ENCODE measurements around the gene BRSK2.

DNA sequence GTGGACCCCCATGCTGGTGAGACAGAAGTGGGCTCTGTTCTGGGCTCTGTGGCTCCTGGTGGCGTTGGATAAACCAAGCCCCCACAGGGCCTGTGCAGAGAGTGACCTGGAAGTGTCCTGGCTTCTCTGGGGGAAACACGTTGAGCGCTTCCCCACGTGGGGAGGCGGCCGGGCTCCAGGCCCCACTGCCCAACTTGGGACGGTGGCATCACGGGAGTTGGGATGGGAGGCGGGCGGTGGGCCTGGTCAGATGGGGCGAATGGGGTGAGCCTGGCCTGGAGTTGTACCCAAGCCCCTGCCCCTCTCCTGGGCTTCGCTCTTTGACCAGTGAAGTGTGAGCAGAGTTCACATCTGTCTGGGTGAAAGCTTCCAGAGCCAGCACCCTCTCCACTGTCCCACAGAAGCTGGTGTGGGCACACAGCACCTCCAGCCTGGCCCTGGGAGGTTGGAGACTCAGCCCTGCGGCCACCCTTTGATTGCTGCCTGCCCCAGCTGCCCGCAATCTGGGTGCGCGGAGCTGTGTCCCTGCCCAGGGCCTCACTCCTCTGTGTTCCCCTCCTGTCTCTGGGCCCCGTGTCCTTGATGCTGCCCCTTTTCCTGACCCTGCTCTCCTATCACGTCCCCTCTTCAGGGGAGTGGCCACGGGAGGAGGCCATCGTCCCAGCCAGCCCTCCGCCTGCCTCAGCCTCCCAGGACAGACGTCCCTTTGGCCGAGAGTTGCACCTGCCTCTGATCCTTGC lies 14.2 kb downstream of the BRSK2 start:
- TF ChIP-seq, protein P1, sequence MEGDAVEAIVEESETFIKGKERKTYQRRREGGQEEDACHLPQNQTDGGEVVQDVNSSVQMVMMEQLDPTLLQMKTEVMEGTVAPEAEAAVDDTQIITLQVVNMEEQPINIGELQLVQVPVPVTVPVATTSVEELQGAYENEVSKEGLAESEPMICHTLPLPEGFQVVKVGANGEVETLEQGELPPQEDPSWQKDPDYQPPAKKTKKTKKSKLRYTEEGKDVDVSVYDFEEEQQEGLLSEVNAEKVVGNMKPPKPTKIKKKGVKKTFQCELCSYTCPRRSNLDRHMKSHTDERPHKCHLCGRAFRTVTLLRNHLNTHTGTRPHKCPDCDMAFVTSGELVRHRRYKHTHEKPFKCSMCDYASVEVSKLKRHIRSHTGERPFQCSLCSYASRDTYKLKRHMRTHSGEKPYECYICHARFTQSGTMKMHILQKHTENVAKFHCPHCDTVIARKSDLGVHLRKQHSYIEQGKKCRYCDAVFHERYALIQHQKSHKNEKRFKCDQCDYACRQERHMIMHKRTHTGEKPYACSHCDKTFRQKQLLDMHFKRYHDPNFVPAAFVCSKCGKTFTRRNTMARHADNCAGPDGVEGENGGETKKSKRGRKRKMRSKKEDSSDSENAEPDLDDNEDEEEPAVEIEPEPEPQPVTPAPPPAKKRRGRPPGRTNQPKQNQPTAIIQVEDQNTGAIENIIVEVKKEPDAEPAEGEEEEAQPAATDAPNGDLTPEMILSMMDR (IDR thresholded peaks at IDR 0.05), result no peak
- TF ChIP-seq POLR2A (IDR thresholded peaks at IDR 0.05), result no peak
